AG04450 (cell line): ENCODE measurements around the gene TNNT2. TPM values are rescaled to one million over a fixed set of nuclear protein-coding genes. Genes with fewer than 3 reads are reported as not detected.

Experiments
- CTCF ChIA-PET: fragments of 300-600, 350-600 bp; formaldehyde crosslinking; extraction: SDS; loops from one replicate; lab custom pipeline; 2022; ENCODE audit warnings: antibody characterized with exemption, inconsistent platforms; lab: Charles Lee
- POLR2A ChIA-PET: fragments of 350-600 bp; formaldehyde crosslinking; extraction: SDS; loops from one replicate; lab custom pipeline; 2021; ENCODE audit warnings: antibody characterized with exemption, inconsistent platforms; lab: Yijun Ruan, JAX
- DNase-seq: peaks from one replicate; pipeline ENCODE4 v3.0.0-alpha.2; 2011; ENCODE audit warnings: low read depth, low spot score
- H3K27ac ChIP-seq: one replicate; pipeline ENCODE4 v1.5.1; 2012; ENCODE audit warnings: low read depth, low read length, control low read depth
- H3K27me3 ChIP-seq: one replicate; pipeline ENCODE4 v1.6.0; 2012; ENCODE audit warnings: low read length; ENCODE audit not compliant: control insufficient read depth, insufficient read depth
- H3K4me3 ChIP-seq: 2 replicates; pipeline ENCODE4 v1.5.1; 2011; ENCODE audit warnings: mild to moderate bottlenecking, low read depth, low read length, control low read depth
- H3K9me3 ChIP-seq: 2 replicates; pipeline ENCODE4 v1.5.1; 2012; ENCODE audit warnings: low read length; ENCODE audit not compliant: control insufficient read depth, insufficient read depth
- polyA plus RNA-seq: library from polyadenylated mRNA; depleted of rRNA; stranded (reverse); fragments of >200 nt; gene quantifications from 2 replicates; pipeline ENCODE4 v1.2.3, GENCODE V29; 2011
- TF ChIP-seq, protein P1 (sequence below): IDR thresholded peaks from 2 replicates; pipeline ENCODE4 v1.5.1; 2011; ENCODE audit warnings: low read depth, low read length, control low read depth, inconsistent platforms

Gene TNNT2
- polyA plus RNA-seq, 1 experiment, result 2.3 TPM

DNA sequence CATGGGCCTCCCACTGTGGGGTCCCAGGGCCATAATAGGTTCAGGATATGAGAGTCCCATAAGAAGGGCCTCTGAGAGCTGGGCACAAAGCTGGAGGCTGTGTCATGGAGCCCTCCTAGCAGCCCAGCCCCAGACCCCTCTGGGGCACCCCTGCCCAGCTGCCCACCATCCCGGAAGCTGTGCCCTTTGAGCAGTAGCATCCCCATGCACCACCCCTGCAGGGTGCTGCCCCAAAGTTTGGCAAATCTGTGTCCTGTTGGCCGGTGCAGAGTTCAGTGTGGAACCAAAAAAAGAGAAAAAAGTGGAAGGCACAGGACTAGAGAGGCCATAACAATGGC, 17.6 kb downstream of the TNNT2 start:
- Histone ChIP-seq H3K27me3 (peaks cover 40% of the 10 kb centered on the region), H3K4me3 (no peak overlapping the region), H3K27ac (no peak overlapping the region), H3K9me3 (no peaks in the 10 kb centered on the region)
- TF ChIP-seq, protein P1, sequence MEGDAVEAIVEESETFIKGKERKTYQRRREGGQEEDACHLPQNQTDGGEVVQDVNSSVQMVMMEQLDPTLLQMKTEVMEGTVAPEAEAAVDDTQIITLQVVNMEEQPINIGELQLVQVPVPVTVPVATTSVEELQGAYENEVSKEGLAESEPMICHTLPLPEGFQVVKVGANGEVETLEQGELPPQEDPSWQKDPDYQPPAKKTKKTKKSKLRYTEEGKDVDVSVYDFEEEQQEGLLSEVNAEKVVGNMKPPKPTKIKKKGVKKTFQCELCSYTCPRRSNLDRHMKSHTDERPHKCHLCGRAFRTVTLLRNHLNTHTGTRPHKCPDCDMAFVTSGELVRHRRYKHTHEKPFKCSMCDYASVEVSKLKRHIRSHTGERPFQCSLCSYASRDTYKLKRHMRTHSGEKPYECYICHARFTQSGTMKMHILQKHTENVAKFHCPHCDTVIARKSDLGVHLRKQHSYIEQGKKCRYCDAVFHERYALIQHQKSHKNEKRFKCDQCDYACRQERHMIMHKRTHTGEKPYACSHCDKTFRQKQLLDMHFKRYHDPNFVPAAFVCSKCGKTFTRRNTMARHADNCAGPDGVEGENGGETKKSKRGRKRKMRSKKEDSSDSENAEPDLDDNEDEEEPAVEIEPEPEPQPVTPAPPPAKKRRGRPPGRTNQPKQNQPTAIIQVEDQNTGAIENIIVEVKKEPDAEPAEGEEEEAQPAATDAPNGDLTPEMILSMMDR, result no peak
- ChIA-PET CTCF (interaction anchor here (0.6 to 6.4 kb wide), 4 partner anchors 12 to 1268 kb away, joined by 3 to 89 read pairs (median 35); no protein-coding TSS in a partner anchor), POLR2A (no interaction called here)
- DNase-seq, result no peak

DNA sequence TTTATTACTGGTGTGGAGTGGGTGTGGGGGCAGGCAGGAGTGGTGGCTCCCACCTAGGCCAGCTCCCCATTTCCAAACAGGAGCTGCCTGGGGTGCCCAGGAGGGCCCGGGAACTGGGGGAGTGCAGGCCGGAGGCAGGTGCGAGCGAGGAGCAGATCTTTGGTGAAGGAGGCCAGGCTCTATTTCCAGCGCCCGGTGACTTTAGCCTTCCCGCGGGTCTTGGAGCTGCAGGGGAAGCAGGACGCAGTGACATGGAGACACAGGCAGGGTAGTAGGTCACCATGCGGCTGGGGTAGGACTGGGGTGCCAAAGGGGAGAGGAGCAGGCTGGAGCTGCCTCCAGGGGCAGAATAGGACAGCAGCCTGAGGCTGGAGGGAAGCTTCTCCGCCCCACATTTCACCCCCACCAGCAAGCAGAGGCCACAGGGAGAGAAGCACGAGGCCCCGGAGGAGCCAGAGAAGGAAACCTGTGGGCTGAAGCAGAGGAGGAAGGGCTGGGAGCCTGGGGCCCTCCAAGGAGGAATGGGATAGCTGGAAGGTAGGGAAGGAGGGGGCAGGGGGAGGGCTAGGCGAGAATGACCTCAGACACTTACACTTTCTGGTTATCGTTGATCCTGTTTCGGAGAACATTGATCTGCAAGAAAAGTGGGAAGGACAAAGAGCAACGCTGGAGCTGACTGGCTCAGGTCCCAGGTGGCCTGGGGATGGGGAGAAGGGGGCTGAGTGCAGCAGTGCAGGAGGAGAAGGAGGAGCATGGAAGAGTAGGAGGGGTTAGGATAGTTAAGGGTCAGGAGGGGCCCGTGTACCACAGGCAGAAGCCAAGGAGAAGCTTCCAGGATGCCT, 18.2 kb downstream of the TNNT2 start:
- ChIA-PET CTCF (interaction anchor here (0.5 to 6.4 kb wide), 5 partner anchors 11 to 592 kb away, joined by 4 to 89 read pairs (median 5); no protein-coding TSS in a partner anchor), POLR2A (no interaction called here)
- no peak overlapping the region for H3K27ac ChIP-seq
- no peaks in the 10 kb centered on the region for H3K9me3 ChIP-seq
- H3K4me3 ChIP-seq, result no peak overlapping the region
- no peak for DNase-seq
- TF ChIP-seq, protein P1, result no peak
- H3K27me3 ChIP-seq, result peaks cover 46% of the 10 kb centered on the region

DNA sequence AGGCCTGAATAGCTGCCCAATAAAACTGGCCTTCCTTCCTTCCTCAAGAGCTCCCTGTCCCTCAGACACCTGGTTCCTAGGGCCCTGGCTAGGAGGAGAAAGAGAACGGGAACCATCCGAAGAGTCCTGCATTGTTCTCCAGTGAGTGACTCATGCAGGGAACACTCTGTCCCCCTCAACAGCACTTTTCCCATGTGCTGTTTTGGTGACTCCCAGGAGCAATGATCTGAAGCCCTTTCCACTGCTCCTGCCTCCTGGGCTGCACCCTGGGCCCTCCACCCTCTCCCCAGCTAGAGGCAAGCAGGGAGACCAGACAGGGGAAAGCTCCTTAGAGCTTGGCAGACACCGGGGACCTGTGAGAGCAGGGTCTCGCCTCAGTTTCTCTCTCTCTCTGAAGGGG, 18.9 kb downstream of the TNNT2 start:
- DNase-seq, result no peak
- POLR2A ChIA-PET, result no interaction called here

DNA sequence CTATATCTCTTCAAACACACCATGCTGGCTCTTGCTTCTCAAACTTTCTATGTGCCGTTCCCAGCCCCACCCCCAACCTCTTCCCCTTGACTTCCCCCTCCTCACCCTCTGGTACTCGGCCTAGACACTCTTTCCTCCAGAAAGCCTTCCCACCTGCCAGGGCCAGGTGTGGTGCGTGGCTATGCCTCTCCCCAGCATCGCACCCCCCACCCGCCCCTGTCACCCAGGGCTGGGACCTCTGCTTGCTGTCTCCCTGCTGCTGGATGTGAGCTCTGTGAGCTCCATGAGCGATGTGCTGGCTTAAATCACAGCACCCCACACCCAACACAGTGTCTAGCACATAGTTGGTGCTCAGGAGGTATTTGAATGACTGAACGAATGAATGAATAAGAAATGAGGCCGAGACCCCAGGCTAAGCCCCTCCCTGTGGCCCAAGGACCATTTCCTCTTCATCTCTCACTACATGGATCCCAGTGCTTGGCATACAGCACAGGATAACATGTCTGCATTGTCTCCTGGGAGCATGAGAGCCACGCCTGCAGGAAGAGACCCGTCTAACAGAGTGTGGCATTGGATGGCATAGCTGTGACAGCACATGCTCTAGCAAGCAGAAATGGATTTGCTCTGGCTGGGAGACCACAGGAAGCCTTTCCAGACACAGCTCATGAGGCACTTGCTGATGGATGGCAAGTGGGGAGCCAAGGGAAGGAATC, 19.7 kb downstream of the TNNT2 start:
- POLR2A ChIA-PET, result no interaction called here
- H3K27me3 ChIP-seq, result peaks cover 43% of the 10 kb centered on the region
- no peak overlapping the region for H3K27ac ChIP-seq
- H3K4me3 ChIP-seq, result no peak overlapping the region
- TF ChIP-seq, protein P1, result no peak
- no peaks in the 10 kb centered on the region for H3K9me3 ChIP-seq
- CTCF ChIA-PET, result interaction anchor here (1.2 to 6.4 kb wide), 3 partner anchors 10 to 103 kb away, joined by 4 to 89 read pairs (median 66); no protein-coding TSS in a partner anchor
- DNase-seq, result no peak

More for the DNA sequence above, 18.9 kb downstream of the TNNT2 start:
- Histone ChIP-seq H3K4me3 (no peak overlapping the region), H3K27ac (no peak overlapping the region), H3K27me3 (peaks cover 49% of the 10 kb centered on the region), H3K9me3 (no peaks in the 10 kb centered on the region)
- CTCF ChIA-PET, result interaction anchor here (1.2 to 6.4 kb wide), 4 partner anchors 11 to 107 kb away, joined by 4 to 89 read pairs (median 35); no protein-coding TSS in a partner anchor
- TF ChIP-seq, protein P1, result no peak
